GM19438 (cell line): ENCODE results near the gene FGGY.
A peak's percentile ranks its signal among the peaks of the same experiment; 100 is the strongest.
"Not testable (repeated sequence)": the region's sequence is repeated elsewhere in the genome, so short reads cannot be mapped to it uniquely, and the experiment has no call there.

Experiments used
- ATAC-seq: cut with Tn5 transposase; IDR thresholded peaks from one replicate; pipeline ENCODE4 v1.9.1; 2021; ENCODE audit warnings: low read depth; ENCODE audit not compliant: unreplicated experiment

FGGY gene

DNA sequence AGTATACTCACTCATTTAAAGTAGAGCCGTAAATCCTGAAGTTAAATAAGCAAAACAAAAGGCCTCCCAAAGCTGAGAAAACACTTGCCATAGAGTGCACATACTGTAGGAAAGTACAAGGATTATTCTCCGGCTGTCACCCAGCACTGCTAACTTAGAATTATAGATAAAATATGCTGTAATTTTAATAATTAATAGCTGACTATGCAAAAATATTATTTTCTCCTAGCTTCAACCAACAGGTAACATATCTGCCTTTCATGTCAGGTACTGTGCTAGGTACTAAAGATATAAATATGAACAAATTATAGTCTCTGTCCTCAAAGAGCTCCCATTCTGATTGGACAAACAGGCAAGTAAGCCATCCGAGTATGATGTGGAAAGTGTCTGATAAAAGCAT lies 233.2 kb downstream of the FGGY start:
- ATAC-seq: no peak

DNA sequence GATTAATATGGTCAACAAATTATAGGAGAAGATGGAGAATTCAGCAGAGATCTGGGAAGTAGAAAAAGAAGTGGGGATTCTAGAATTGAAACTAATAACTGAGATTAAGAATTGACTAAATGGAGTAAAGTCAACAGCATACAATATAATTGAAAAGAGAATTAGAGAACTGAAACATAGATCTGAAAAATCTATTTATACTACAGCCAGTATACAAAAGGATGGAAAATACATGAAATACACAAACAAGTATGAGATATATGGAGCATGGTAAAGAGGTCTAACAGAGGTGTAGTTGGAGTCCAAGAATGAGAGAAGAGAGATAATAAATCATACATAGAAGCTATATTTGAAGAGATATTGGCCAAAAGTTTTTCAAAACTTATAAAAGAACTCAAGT lies 235.2 kb downstream of the FGGY start:
- ATAC-seq: no peak

DNA sequence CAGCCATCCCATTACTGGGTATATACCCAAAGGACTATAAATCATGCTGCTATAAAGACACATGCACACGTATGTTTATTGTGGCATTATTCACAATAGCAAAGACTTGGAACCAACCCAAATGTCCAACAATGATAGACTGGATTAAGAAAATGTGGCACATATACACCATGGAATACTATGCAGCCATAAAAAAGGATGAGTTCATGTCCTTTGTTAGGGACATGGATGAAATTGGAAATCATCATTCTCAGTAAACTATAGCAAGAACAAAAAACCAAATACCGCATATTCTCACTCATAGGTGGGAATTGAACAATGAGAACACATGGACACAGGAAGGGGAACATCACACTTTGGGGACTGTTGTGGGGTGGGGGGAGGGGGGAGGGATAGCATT lies 241.6 kb downstream of the FGGY start:
- not testable (repeated sequence) for ATAC-seq

DNA sequence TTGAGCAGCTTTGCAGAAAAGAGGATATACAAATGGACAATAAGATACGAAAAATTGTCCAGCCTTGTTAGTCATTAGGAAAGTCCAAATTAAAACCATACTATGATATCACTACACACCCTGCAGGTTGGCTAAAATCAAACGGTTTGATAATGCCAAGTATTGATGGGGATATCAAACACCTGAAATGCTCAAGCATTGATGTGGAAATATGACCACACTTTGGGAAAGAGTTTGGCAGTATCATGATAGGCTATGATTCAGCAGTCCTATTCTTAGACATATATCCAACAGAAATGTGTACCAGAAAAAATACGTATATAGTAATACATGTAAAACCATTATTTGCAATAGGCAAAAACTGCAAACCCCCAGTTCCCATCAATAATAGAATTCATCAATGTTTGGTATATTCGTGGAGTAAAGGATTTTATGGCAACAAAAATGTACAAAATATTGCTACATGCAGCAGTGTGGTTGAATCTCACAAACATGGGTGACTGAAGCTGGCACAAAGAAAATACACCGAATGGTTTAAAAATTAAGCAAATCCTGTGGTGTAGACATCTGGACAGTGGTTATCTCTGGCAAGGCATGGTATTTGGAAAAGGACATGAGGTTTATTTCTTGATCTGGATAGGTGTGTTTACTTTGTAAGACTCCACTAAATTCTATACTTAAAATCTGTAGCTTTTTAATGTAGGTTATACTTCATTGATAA lies 243.2 kb downstream of the FGGY start:
- ATAC-seq: no peak

DNA sequence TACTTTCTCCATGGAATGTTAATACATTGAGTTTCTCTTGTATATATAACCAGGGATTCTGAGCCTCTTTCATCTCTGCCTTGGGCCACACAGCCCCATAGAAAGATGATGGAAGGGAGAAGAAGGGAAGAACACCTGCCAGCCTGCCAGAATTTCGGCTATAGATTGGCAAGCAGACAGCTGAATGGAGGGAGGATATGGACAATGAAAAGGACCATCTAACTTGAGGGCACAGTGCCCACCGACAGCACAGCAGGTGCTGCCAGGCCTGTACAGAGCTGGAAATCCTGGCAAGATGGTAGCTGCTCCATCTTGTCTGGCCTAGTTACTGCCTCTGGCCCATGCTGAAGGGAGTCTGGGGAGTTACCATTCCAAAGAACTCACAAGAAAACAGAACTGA lies 244.3 kb downstream of the FGGY start:
- no peak for ATAC-seq

DNA sequence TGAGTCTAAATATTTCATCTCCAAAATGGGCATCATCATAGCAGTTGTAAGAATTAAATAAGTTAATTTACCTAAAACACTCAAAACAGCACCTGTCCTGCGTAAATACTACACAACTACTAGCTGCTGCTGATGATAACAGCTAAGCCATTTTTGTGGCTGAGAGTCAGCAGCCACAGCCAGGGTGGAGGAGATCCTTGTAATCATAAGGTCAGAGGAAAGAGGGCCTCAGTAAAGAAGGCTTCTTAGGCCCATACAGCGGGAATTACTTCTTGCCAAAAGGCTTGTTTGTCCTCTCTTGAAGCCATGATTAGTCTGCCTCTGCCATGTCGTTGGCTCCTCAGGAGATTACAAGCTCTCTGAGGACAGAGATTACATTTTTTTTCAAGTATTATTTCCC lies 245.0 kb downstream of the FGGY start:
- ATAC-seq: no peak

DNA sequence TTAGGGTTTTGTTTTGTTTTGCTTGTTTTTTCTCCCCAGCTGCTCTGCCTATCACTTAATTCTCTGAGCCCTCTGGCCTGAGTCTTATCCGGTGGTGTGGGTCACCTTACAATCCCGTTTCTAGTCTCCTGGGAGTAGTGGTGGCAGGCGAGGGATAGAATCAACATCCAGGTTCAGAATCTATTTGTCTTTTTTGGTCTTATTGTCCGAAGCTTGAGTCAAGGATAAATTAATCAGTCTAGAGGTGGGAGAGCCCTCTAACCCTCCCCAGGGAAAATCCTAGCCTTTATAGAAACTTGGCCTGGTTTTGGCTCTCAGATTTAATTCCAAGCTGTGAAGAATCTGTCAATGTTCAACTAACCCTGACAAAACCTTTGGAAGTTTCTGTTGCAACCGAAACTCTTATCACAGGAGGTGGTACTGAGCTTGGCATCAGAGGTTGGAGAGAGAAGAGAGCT lies 246.3 kb downstream of the FGGY start:
- no peak for ATAC-seq

DNA sequence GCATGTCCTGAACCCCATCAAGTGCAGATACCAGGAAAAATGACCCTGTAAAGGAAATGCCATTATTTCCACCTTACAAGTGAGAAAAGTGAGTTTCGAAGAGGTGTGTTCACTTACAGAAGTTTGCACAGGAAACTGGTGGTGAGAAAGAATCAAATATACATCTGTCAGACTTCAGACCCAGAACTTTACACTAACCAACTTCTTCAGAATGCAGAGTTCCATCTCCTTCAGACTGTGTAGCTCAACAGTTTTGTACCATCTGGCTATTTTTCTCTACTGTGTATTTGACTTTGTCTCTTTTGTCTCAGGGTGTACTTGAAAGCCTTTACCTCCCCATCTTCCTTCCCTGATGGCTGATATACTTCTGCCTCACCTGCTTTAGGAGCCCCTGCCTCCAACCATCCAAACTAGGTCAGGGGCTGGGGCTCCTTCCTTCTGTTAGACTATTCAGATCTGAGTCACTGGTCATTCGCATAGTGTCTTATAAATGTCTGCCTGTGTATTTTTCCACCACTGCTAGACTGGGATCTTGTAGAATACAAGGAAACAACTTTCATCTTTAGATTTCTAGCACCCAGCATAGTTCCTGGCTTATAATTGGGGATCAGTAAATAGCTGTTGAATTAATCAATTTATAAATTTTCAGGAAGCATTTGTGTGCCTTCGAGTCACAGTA lies 247.9 kb downstream of the FGGY start:
- no peak for ATAC-seq

DNA sequence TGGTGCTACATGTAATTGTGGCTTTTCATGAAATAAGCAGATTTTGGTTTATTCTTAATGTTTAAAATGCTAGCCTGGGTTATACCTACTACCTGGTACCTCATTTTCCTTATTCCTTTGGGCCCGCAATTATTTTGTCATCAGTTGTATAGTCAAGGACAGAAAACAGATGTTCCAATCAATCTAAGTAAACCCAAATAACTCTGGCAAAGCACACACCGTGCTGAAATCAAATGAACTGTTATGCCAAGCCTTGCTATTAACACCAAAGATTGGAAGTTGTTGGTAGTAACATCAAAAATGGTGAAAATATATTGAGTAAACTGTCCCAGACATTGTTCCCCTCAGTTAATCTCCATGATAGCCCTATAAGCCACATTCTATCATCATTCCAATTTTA lies 248.9 kb downstream of the FGGY start:
- no peak for ATAC-seq

DNA sequence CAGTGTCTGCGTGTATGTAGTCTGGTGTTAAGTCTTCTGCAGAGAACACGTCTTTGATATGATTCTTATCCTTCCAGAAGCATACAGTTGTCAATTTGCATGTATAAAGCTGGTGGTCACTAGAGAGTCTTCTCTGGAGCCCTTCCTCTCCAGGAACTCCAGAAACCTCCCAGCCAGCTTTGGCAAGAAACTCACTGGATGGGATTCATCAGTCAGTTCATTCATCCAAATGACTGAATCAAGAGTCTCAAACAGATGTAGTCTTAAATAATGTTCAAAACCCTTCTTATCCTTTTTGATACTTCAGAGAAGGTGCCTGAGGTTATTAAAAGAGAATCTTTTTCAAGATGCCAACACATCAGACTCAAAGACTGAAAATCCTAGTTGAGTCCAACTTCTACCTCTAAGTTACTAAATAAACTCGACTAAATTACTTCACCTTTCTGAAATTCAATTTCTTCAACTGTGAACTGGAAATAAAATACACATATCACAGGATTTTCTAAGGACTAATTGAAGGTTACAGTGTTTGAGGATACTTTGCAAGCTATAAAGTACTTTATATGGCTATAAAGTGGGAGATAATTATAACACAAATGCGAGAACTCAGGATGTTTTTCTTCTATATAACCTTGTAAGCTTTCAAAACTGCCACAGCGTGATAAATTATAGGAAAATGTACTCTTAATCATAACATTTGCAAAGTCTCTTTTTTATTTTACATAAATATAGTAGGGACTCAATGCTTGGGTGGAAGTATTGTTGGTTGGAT lies 252.4 kb downstream of the FGGY start:
- no peak for ATAC-seq

DNA sequence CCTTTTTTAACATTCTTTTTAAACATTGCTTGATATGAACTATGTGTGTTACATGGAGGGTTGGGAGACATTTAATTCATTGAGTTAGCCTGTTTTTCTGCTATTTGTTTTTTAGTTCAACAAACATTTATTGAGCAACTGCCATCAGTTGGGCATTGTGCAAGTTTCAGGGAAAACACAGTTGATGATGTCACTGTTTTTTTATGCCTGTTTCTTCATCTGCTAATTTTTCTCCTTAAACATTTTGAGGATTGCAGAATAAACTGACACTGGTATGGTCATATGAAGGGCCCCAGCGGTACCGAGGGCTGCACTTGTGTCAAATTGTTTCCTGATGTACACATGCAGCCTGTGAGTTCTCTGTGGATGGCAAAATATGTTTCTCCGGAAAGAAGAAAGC lies 253.0 kb downstream of the FGGY start:
- no peak for ATAC-seq

DNA sequence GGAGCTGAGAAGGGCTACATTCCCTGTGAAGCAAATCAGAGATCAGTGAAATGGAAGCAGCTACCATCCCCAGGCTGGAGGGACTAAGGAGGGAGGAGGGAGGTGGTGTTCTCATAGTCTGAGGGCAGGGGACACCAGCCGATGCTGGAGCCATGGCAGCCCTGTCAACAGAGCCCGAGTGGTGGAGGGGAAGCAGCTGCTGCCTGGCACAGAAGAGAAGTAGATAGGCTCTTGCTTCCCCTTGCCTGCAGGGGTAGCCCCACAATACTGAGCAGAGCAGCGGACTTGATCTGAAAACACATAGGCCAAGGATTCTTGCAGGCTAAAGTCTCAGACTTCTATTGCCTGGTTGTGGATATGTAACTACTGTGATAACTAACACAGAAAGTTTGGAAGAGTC lies 255.1 kb downstream of the FGGY start:
- ATAC-seq: no peak

DNA sequence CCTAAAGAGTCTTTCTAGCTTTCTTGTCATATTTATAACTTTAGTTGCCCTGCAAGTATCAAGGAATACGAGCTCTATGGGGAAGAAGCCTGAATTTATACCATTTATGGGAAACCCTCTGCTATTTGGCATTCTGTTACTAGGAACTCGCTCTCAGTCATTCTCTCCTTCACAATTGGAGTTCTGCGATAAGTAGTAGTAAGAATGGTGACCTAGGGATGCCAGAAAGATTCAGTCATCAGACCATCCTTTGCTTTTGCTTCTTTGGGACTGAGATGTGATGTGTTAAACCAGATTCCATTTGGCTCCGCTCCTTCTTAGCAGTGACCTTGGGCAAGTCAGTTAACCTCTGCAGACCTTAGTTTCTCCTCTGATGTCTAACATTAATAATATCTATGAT lies 256.5 kb downstream of the FGGY start:
- ATAC-seq: no peak

DNA sequence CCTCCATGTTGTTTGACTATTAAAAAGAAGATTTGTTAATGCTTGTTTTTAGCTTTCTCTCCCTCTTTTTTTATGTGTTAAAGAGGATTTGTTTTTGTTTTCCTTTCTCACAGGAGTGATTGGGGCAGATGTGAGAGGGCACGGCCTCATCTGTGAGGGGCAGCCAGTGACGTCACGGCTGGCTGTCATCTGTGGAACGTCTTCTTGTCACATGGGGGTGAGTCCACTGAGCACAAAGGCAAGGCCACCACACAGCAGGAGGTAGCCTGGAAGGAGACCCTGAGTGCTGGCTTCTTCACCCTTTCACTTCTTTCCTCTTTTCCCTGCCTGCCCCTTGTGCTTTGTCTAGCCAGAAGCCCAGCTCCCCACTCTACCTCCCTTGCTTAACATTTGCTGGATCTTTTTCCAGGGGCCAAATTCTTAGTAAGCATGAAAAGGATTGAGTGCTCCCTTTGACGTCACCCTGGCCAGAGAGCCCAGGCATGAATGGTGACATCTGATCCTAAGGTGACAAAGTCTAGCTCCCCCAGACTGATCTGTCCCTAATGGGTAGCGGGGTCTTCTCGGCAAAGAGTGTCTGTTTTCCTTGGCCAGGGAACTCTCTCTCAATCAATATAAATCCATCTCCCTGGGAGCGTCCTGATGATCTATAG lies 257.2 kb downstream of the FGGY start:
- ATAC-seq: no peak

DNA sequence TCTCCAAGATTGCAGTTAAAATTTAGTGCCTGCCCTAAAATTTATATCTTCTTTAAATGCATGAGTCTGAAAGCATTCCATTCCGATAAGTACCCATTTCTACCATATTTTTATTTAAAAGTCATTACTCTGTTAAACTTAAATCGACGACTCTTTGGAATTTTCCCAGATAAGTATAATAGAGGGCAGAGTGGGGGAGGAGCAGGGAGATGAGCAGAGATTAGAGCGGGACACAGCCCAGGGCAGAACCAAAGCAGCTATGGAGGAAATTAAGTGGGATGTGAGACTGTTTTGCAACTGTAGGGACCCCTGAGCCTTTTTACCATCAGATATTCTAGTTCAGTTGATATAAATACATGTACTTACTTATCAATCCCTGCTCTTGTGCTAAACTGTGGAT lies 257.9 kb downstream of the FGGY start:
- no peak for ATAC-seq

DNA sequence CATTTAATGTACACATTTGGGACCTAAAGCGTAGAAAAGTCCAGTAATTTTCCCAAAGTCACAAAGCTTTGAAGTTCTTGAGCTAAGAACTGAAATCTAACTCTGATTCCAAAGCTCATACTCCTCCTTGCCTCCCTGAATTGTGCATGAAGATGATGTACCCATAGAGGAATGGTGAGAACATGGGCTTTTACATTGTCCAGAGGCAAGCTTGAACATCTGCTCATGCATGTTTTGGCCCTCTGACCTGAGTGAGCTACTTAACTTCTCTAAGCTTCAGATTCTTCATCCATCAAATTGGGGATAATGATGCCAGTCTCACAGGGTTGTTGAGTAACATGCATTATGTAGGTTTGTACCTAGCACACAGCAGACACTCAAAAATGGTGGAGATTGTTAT lies 259.5 kb downstream of the FGGY start:
- no peak for ATAC-seq

DNA sequence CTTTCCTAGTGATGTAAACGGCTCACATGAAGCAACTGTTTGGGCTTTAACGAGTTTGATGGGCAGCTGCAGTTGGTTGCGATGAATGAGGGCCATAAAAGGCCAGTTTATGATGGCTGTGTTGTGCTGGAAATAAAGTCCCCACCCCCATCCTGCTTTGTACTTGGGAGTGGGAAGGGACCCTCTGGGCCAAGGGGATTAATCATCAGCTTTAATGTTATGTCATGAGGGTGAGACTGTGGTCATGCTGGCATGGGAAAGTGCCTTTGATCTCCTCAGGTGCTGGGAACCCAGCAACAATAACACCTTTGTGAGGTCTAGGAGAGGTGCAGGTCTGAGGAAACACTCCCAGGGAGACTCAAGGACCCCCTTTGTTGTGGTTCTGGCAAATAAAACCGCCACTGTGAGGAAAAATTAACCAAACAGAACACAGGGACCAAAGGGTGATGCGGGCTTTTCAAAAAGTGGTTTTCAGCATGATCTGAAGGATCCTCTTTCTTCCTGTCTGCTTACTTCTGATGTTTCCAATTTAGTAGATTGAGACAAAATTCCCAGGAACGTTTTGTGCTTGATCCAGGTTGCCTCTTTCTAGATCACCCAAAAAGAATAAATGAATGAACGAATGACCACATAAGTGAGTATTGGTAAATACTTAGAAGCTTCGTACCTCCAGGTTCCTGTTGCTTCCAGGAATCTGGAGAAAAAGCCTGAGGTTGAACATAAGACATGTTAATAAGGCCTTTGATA lies 260.1 kb downstream of the FGGY start:
- ATAC-seq: no peak

DNA sequence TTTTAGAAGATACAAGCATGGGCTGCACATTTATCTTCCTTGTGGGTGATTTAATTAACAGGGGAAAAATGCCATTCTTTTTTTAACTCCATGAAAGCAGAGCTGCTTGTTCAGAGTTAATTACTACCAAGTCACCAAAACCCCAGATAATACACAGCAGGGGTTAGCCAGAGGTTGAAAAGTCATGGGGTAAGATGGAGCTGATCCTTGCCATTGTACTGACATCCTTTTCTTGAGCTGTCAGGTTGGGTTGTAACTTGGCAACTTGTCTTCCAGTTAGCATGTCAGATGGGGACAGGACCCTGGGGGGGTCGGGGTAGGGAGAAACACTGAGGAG lies 260.6 kb downstream of the FGGY start:
- ATAC-seq: no peak

DNA sequence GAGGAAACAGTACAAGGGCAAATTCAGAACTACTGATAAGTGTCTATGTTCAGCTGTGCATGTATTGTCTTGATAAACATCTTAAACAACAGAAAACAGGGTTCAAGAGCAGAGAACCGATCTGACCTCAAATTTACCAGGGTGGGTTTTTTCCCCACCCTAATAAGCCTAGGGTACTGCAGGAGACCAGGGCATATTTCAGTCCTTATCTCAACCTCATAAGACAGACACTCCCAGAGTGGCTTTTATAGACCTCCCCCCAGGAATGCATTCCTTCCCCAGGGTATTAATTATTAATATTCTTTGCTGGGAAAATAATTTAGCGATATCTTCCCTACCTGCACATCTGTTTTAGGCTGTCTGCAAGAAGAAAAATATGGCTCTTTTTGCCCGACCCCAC lies 261.7 kb downstream of the FGGY start:
- ATAC-seq: not testable (repeated sequence)

DNA sequence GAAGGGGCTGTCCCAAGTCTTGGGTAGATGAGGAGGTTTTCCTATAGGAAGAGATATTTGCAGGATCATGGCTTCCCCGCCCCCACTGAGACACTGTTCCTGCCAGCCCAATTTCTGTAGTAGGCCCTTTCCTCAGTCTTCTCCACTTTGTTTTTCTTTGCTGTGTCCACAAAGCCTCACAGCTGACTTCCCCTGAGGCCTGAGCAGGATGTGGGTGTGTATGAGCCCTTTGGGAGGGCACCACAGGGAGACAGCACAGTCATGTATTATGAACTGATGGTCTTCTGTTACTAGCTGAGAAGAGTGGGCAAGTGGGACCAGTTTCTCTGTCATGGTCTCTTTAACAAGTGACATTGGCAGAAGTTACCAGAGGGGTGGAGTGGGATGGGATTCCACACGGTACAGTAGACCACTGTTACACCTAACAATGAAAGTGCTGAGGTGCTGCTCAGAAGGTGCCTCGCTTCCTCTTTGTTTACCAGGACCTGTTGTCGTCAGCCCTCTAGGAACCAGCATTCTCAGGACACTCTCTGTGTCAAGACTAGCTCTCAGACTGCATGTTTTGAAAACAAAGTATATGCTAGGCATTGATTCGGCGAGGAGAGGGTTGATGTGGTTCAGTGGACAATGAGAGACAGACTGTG lies 264.0 kb downstream of the FGGY start:
- peak; percentile 84 for ATAC-seq
